GM12878 (cell line): ENCODE measurements around the gene ISL2. TPM values are rescaled to one million over a fixed set of nuclear protein-coding genes. Genes with fewer than 3 reads are reported as not detected.

Source experiments
- BMI1 ChIP-seq: fragments of 450-650 bp; IDR thresholded peaks from 2 replicates; pipeline ENCODE4 v1.6.1; 2016; ENCODE audit warnings: mild to moderate bottlenecking, moderate library complexity, borderline replicate concordance
- CBX5 ChIP-seq: sonication (generic); IDR thresholded peaks from 2 replicates; pipeline ENCODE4 v1.6.1; 2016; ENCODE audit warnings: low read depth, moderate library complexity, mild to moderate bottlenecking, inconsistent platforms
- CHD1 ChIP-seq: IDR thresholded peaks from 2 replicates; pipeline ENCODE4 v1.6.1; 2012; ENCODE audit warnings: low read depth, low read length, improper control_type of control experiment
- CREB1 ChIP-seq: IDR thresholded peaks from 2 replicates; pipeline ENCODE4 v1.6.1; 2012; ENCODE audit warnings: low read depth, mild to moderate bottlenecking, inconsistent platforms
- ESRRA ChIP-seq: IDR thresholded peaks from 2 replicates; pipeline ENCODE4 v1.6.1; 2012; ENCODE audit warnings: mild to moderate bottlenecking, low read length, improper control_type of control experiment
- FOXM1 ChIP-seq: IDR thresholded peaks from 2 replicates; pipeline ENCODE4 v1.6.1; 2012; ENCODE audit warnings: low read depth, mild to moderate bottlenecking, inconsistent platforms, low read length, moderate library complexity
- IKZF2 ChIP-seq, 2 experiments: fragments of 450-650 bp; IDR thresholded peaks; 2 replicates each; pipeline ENCODE4 v1.6.1; 2017; ENCODE audit warnings: mild to moderate bottlenecking in 2 of 2, moderate library complexity in 2 of 2
- MEF2A ChIP-seq: IDR thresholded peaks from 2 replicates; pipeline ENCODE4 v1.6.1; 2011; ENCODE audit warnings: low read depth, mild to moderate bottlenecking, low read length, moderate library complexity; ENCODE audit not compliant: insufficient read depth
- MXI1 ChIP-seq: fragments of 150-350 bp; IDR thresholded peaks from 2 replicates; pipeline ENCODE4 v1.6.1; 2011; ENCODE audit warnings: low read depth, mild to moderate bottlenecking, inconsistent platforms, low read length, improper control_type of control experiment
- POLR2AphosphoS2 ChIP-seq: IDR thresholded peaks from 2 replicates; pipeline ENCODE4 v1.6.1; 2011; ENCODE audit warnings: low read depth, mild to moderate bottlenecking, low read length, improper control_type of control experiment, moderate library complexity
- POLR2AphosphoS5 ChIP-seq: IDR thresholded peaks from 2 replicates; pipeline ENCODE4 v1.6.1; 2011; ENCODE audit warnings: mild to moderate bottlenecking, low read length, inconsistent platforms
- SIN3A ChIP-seq: IDR thresholded peaks from 2 replicates; pipeline ENCODE4 v1.6.1; 2012; ENCODE audit warnings: low read depth, low read length, improper control_type of control experiment
- SMARCA5 ChIP-seq: fragments of 450-650 bp; IDR thresholded peaks from 2 replicates; pipeline ENCODE4 v1.6.1; 2017; ENCODE audit warnings: mild to moderate bottlenecking
- SPI1 ChIP-seq: IDR thresholded peaks from 2 replicates; pipeline ENCODE4 v1.6.1; 2011; ENCODE audit warnings: low read depth, mild to moderate bottlenecking, low read length, moderate library complexity, borderline replicate concordance; ENCODE audit not compliant: insufficient read depth
- WRNIP1 ChIP-seq: IDR thresholded peaks from 2 replicates; pipeline ENCODE4 v1.6.1; 2011; ENCODE audit warnings: low read depth, low read length, improper control_type of control experiment, borderline replicate concordance
- ZNF207 ChIP-seq: fragments of 450-650 bp; IDR thresholded peaks from 2 replicates; pipeline ENCODE4 v1.6.1; 2014; ENCODE audit warnings: antibody characterized with exemption, mild to moderate bottlenecking, borderline replicate concordance
- ZNF274 ChIP-seq: IDR thresholded peaks from one replicate; pipeline ENCODE4 v1.8.0; 2011; ENCODE audit not compliant: insufficient read length, insufficient read depth
- polyA plus RNA-seq, 11 experiments: library from polyadenylated mRNA; depleted of rRNA in 4 of 11; unstranded in 6 of 11; stranded (reverse) in 5 of 11; fragments of >200 nt; fragmentation: Nextera tagmentation in 4 of 11; fragmentation: Illumina TruSeq in 1 of 11; extraction: Ambion mirVana in 4 of 11; extraction: Trizol in 1 of 11; gene quantifications; 1 replicate in 1 of 11; 2 replicates in 10 of 11; pipeline versions ENCODE4 v1.2.1 to v1.2.3, GENCODE V29; 2011 to 2016; ENCODE audit warnings: inconsistent platforms in 2 of 11, missing spikeins in 2 of 11, low read depth in 1 of 11
- total RNA-seq, 4 experiments: library from RNA; depleted of rRNA in 3 of 4; stranded (reverse); fragments of >200 nt in 3 of 4; fragmentation: Illumina TruSeq in 1 of 4; extraction: Trizol in 1 of 4; gene quantifications; 2 replicates each; pipeline versions ENCODE4 v1.2.1 to v1.2.3, GENCODE V29; 2013 to 2021
- TF ChIP-seq, protein P1 (sequence below): IDR thresholded peaks from 2 replicates; pipeline ENCODE4 v1.6.1; 2012; ENCODE audit warnings: mild to moderate bottlenecking, low read depth, low read length
- TF ChIP-seq, protein P2 (sequence below): IDR thresholded peaks from 2 replicates; pipeline ENCODE4 v1.6.1; 2012; ENCODE audit warnings: low read length, inconsistent platforms
- TF ChIP-seq, protein P3 (sequence below): fragments of 450-650 bp; IDR thresholded peaks from 2 replicates; pipeline ENCODE4 v1.6.1; 2016; ENCODE audit warnings: mild to moderate bottlenecking, moderate library complexity, borderline replicate concordance

Gene ISL2
- total and polyA plus RNA-seq, 10 of the 15 experiments (the other 5 are each of a cell fraction or from before 2014, with no cell fraction given): 0.05 to 0.26 (median 0.08) TPM; not detected in 7

DNA sequence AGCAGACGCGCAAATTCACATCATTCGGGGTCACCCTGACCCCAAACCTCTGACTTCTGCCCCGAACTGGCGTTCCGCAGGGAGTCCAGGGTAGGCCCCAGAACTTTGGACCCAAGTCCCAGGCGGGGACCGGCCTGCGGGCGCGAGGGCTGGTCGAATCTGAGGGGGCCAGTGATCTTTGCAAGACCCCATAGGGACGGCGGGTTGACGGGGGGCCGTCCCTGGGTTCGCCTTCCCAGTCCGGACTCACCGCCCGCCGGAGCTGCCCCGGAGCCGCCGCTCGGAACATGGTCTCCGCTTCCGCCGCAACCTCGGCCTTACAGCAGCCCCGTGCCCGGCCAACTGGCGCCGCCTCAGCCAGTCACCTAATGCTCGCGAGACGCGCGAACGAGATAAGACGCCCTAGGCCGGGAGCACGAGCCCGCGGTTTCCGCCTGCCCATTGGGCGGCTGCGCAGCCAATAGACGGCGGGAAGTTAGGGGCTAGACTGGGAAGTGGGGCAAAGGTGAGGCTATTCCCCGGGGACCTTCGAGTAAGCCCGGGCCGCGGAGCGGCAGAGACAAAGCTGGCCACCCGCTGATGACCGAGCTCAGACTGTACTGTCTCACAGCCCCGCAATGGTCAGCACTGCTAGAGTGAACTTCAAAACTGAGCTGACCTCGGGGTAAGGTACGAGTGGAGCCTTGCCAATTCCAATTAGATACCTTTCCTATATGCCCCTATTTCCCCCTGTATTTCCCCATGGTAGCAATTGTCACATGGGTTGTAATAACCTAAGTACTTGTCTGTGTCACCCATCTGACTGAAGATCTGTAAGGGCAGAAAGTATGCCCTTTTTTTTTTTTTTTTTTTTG, 25.2 kb upstream of the ISL2 start, which contains the start of gene ETFA (continued):
- TF ChIP-seq, protein P1, sequence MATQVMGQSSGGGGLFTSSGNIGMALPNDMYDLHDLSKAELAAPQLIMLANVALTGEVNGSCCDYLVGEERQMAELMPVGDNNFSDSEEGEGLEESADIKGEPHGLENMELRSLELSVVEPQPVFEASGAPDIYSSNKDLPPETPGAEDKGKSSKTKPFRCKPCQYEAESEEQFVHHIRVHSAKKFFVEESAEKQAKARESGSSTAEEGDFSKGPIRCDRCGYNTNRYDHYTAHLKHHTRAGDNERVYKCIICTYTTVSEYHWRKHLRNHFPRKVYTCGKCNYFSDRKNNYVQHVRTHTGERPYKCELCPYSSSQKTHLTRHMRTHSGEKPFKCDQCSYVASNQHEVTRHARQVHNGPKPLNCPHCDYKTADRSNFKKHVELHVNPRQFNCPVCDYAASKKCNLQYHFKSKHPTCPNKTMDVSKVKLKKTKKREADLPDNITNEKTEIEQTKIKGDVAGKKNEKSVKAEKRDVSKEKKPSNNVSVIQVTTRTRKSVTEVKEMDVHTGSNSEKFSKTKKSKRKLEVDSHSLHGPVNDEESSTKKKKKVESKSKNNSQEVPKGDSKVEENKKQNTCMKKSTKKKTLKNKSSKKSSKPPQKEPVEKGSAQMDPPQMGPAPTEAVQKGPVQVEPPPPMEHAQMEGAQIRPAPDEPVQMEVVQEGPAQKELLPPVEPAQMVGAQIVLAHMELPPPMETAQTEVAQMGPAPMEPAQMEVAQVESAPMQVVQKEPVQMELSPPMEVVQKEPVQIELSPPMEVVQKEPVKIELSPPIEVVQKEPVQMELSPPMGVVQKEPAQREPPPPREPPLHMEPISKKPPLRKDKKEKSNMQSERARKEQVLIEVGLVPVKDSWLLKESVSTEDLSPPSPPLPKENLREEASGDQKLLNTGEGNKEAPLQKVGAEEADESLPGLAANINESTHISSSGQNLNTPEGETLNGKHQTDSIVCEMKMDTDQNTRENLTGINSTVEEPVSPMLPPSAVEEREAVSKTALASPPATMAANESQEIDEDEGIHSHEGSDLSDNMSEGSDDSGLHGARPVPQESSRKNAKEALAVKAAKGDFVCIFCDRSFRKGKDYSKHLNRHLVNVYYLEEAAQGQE: no peak
- TF ChIP-seq ESRRA (no peak), SIN3A (no peak), BMI1 (no peak), SMARCA5 (0 out of 2 replicates have a peak, but pooled peaks have one; percentile 3), ZNF274 (no peak), CHD1 (no peak), POLR2AphosphoS2 (peak; percentile 83), CBX5 (peak; percentile 65; the same call in 1 of the 2 replicates), MXI1 (peak; percentile 81), IKZF2 (IDR thresholded peaks at IDR 0.05) (0 out of 4 replicates have a peak, but pooled peaks of 1 of the 2 experiments have one; percentile 27), POLR2AphosphoS5 (peak; percentile 96), CREB1 (peak; percentile 53; the same call in 1 of the 2 replicates), FOXM1 (no peak), MEF2A (no peak), SPI1 (peak; percentile 62; the same call in 1 of the 2 replicates), WRNIP1 (no peak), ZNF207 (peak; percentile 66; the same call in 1 of the 2 replicates)
- TF ChIP-seq, protein P2, sequence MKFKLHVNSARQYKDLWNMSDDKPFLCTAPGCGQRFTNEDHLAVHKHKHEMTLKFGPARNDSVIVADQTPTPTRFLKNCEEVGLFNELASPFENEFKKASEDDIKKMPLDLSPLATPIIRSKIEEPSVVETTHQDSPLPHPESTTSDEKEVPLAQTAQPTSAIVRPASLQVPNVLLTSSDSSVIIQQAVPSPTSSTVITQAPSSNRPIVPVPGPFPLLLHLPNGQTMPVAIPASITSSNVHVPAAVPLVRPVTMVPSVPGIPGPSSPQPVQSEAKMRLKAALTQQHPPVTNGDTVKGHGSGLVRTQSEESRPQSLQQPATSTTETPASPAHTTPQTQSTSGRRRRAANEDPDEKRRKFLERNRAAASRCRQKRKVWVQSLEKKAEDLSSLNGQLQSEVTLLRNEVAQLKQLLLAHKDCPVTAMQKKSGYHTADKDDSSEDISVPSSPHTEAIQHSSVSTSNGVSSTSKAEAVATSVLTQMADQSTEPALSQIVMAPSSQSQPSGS: no peak
- TF ChIP-seq, protein P3, sequence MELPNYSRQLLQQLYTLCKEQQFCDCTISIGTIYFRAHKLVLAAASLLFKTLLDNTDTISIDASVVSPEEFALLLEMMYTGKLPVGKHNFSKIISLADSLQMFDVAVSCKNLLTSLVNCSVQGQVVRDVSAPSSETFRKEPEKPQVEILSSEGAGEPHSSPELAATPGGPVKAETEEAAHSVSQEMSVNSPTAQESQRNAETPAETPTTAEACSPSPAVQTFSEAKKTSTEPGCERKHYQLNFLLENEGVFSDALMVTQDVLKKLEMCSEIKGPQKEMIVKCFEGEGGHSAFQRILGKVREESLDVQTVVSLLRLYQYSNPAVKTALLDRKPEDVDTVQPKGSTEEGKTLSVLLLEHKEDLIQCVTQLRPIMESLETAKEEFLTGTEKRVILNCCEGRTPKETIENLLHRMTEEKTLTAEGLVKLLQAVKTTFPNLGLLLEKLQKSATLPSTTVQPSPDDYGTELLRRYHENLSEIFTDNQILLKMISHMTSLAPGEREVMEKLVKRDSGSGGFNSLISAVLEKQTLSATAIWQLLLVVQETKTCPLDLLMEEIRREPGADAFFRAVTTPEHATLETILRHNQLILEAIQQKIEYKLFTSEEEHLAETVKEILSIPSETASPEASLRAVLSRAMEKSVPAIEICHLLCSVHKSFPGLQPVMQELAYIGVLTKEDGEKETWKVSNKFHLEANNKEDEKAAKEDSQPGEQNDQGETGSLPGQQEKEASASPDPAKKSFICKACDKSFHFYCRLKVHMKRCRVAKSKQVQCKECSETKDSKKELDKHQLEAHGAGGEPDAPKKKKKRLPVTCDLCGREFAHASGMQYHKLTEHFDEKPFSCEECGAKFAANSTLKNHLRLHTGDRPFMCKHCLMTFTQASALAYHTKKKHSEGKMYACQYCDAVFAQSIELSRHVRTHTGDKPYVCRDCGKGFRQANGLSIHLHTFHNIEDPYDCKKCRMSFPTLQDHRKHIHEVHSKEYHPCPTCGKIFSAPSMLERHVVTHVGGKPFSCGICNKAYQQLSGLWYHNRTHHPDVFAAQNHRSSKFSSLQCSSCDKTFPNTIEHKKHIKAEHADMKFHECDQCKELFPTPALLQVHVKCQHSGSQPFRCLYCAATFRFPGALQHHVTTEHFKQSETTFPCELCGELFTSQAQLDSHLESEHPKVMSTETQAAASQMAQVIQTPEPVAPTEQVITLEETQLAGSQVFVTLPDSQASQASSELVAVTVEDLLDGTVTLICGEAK: no peak
